Right renal pelvis (tissue), 4 donors: ENCODE data around the gene PPM1N. TPM values are rescaled to one million over a fixed set of nuclear protein-coding genes. Genes with fewer than 3 reads are reported as not detected.

Experiments
- DNase-seq, 4 donors: peaks; one replicate each; pipeline ENCODE4 v3.0.0-alpha.2; 2013; ENCODE audit warnings: low read depth in 4 of 4, low spot score in 3 of 4, missing footprints in 1 of 4
- polyA plus RNA-seq, 4 donors: library from polyadenylated mRNA; unstranded; fragments of 120-200 nt; gene quantifications; one replicate each; pipeline ENCODE4 v1.2.1, GENCODE V29; 2013; ENCODE audit not compliant: insufficient read length in 4 of 4

Gene PPM1N
- under 1 TPM in 3 of 4 donors, not detected in 1; 0.25 to 0.57 (median 0.25) TPM for polyA plus RNA-seq

DNA sequence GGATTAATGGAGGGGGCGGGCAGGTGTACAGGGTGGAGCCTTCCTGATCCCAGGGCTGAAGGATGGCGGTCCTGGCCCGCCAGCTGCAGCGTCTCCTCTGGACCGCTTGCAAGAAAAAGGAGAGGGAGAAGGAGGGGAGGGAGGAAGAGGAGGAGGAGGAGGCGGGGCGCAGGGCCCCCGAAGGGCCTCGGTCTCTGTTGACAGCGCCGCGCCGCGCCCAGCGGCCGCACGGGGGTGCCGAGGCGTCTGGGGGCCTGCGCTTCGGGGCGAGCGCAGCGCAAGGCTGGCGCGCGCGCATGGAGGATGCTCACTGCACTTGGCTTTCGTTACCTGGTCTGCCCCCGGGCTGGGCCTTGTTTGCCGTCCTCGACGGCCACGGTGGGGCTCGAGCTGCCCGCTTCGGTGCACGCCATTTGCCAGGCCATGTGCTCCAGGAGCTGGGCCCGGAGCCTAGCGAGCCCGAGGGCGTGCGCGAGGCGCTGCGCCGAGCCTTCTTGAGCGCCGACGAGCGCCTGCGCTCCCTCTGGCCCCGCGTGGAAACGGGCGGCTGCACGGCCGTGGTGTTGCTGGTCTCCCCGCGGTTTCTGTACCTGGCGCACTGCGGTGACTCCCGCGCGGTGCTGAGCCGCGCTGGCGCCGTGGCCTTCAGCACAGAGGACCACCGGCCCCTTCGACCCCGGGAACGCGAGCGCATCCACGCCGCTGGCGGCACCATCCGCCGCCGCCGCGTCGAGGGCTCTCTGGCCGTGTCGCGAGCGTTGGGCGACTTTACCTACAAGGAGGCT is at the start of gene PPM1N:
TSS of gene PPM1N (plus strand) at position 33 of the 785 bp plus-strand sequence. CDS start at position 63, 30 bp downstream.
- no peak for DNase-seq

GRCh38 chr19:45448887-45449299 is 49.4 kb upstream of the PPM1N start:
- no peak for DNase-seq

- no peak for DNase-seq
Measured at GRCh38 chr19:45450012-45450333, 48.3 kb upstream of the PPM1N start.

DNA sequence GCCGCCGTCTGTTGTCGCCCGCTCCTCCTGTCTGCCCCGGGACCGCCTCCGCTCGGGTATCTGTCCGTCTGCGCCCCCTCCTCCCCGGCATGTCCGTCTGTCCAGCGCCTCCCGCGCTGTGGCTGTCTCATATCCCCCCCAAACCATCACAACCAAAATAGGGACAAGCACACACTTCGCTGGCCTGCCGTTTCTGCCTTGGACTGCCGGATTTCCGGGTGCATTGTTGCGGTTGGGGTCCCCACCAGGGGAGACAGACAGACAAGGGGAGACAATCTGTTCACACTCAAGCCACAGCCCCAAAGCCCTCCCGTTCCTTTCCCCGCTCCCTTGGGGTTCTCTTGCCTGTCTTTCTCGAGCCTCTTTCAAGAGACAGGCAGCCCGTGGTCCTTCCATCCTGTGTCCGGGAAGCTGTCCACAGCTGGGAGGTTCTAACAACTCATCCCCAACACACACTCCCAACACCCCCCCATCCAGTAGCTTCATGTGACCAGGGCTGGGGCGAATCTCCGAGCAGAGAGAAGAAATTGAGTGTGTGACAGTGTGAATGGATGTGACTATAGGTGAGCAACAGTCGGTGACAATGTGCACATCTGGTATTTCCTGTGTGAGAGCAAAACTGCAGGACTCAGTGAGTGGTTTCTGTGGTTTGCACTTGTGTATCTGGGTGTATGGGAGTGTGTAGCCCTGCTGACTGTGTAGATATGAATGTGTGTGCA is 47.0 kb upstream of the PPM1N start:
- DNase-seq: no peak

DNA sequence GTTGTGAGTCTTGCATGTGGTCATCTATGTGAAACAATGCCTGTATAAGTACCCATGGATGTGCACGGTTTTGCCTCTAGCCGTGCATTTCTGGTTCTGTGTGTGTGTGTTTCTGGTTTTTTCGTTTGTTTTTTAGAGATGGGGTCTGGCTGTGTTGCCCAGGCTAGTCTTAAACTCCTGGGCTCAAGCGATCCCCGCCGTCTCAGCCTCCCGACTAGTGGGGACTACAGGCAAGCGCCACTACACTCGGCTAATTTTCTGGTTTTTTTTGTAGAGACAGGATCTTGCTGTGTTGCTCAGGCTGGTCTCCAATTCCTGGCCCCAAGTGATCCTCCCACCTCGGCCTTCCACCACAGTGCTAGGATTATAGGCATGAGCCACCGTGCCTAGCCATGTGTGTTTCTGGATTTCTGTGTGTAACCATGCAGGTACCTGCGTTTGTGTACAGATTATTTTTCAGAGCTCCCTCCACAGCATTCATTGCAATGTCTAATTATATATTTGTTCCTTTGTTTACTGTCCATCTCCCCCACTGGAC is 46.3 kb upstream of the PPM1N start:
- DNase-seq: no peak

DNA sequence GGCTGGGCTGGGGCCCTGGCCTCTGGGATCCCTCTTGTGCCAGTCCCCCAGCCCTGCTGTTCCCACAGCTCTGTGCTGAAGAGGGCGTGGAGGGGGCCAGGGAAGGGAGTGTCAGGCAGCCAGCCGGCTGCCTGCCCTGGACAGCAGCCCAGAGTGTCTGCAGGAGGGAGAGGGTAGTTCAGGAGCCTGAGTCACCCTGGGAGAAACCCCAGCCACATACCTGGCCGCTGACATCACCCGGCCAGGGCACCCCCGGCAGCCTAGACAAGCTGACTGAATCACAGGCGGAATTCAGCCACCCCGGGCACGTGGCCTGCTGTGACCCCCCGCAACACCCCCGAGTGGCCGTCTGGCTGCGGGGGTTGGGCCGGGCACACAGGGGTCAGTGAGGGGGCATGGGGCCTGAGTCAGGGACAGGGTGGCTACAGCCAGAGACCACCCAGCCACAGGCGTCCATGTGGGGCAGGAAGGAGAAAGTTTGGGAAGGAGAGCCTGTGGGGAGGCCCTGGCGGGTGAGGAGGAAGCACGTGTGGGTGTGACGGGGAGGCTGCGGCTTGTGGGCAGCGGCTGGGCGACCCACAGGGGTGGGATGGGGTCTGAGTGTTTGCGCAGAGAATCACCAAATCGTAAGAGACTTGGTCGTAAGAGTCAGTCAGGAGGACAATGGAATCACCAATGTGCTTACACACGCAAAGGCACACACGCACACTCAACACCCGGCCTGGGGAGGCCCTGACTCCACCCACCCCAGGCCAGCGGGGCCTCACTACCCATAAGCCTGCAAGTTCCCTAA is 42.3 kb upstream of the PPM1N start:
- no peak for DNase-seq

DNA sequence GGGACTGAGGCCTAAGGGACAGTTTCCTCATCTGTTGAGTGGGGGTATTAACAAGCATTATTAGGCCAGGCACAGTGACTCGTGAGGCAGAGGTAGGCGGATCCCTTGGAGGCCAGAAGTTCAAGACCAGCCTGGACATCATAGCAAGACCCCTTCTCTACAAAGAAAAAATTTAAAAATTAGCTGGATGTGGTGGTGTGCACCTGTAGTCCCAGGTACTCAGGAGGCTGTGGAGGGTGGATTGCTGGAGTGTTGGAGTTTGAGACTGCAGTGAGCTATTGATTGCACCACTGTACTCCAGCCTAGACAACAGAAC is 41.8 kb upstream of the PPM1N start:
- DNase-seq: no peak

DNA sequence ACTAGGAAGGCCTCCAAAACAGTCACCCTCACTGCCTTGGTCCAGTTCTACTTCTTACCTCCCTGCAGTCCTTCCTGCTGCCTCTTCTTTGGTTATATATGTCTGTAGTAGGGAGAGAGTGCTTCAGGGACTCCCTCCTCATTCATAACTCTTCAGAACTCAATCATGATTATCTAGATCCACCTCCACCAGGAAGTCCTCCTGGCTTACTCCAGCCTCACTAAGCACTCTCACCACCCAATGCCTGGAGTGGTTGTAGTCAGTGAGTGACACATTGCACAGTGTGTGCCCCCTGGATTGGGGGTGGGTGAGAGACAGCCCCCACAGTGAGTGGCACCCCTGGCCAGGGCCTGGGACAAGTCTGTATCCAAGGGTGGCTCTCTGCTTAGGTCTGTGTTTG is 40.5 kb upstream of the PPM1N start:
- no peak for DNase-seq

- no peak for DNase-seq
Measured at GRCh38 chr19:45460807-45461347, 37.4 kb upstream of the PPM1N start.

DNA sequence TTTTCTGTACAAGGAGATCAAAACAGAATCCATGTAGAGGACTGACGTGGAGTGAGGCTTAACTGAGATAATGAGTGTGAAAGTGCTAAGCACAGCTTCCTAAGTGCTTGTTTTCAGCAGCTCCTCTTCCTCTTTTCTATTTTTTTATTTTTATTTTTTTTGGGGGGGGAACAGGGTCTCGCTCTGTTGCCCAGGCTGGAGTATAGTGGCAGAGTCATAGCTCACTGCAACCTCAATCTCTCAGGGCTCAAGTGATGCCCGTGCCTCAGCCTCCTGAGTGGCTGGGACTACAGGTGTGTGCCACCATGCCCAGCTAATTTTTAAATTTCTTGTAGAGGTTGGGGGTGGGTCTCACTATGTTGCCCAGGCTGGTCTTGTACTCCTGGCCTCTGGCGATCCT is 36.1 kb upstream of the PPM1N start:
- DNase-seq: no peak

DNA sequence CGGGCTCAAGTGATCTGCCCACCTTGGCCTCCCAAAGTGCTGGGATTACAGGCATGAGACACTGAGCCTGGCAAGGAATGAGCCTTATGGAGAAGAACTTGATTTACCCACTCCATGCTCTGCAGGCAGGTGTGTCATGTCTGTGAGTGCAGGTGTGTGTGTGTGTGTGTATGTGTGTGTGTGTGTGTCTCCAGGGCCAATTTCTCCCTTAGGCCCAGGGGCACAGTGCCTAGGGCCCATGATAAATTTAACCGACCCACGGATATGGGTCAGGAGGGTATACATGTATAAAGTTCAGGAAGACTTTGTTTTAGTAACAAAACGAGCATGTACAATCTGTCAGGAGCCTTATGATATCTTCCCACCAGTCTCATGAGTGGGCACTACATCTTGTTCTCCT is 35.0 kb upstream of the PPM1N start:
- DNase-seq: no peak

- DNase-seq: no peak
Measured at GRCh38 chr19:45464274-45464673, 34.0 kb upstream of the PPM1N start.

- no peak for DNase-seq
Measured at GRCh38 chr19:45464852-45465441, 33.3 kb upstream of the PPM1N start.

DNA sequence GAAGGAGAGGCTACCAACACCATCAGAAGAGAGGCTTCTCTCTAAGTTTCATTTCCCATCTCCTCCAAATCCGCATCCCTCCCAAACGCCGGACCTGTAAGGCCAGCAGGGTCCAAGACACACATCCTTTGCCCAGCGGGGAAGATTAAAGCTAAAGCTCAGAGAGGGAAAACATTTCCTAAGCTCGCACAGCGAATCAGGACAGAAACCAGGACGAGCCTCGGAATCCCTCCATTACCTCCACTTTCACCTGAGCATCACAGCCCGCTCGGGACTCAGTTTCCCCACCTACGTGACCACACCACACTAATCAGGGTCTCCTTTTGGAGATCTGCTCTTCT is 31.2 kb upstream of the PPM1N start:
- no peak for DNase-seq

DNA sequence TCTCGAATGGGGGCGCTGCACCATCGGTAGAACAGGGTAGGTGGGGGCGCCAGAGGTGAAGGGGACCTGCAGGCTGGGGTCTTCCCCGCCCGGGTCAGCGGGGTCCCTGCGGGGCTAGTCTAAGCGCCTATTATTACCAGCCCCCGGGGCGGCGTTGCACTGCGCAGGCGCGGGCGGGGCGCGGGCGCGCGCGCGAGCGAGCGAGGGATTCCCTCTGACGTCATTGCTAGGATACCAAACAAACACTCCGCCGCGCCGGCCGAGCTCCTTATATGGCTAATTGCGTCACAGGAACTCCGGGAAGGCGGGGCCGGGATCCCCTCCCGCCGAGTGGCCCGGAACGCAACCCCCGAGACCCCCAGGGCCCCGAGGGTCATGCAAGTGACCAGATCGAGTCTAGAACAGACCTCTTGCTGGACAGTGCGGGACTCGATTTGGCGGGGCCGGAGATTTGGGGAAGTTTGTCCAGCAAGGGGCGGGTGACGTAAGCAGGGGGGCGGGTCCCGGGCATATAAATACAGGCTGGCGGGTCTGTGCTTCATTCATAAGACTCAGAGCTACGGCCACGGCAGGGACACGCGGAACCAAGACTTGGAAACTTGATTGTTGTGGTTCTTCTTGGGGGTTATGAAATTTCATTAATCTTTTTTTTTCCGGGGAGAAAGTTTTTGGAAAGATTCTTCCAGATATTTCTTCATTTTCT is 30.6 kb upstream of the PPM1N start, which contains the start of gene FOSB:
TSS of gene FOSB (plus strand) at position 541 of the 703 bp plus-strand sequence. CDS start 591 bp downstream, outside the sequence.
- peak in 3 of 4 donors; percentile 83 to 90 (median 85) for DNase-seq

- no peak for DNase-seq
Measured at GRCh38 chr19:45468159-45468651, 30.0 kb upstream of the PPM1N start.

GRCh38 chr19:45468803-45469131 is 29.5 kb upstream of the PPM1N start:
- no peak for DNase-seq

DNA sequence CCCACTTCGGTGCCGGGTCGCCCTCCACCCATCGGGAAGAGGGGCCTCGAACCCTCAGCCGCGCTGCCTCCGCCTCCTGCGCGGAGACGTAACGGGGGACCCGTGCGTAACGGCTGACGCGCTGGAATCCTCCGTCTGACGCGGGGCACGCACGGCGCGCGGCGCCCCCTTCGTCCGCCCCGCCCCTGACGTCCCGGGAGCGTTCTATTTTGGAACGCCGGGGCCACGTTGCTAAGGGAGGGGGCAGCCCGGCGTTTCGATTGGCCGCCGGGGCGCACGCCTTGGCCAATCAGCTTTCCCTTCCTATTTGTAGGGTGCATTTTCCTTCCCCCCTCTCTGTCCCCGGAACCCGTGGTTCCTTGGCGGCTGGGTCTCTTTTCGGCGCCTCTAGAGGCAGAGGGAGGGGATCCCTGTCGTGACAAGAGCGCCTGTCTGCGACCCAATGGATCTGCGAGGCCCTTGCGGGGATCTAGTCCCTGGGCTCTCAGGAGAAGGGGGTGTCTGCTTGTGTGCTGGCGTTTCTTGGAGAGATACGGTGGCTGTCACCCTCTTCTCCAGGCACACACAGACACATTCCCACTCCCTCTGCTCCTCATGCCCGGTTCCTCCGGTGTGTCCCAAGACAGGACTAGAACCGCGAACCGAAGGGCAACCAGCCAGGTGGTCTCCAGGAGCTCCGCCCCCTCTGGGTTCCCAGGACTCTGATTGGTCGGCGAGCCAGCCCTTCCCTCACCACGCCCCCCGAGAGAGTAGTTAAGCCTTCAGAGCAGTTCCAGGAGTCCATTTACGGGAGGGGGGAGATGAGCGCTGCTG is 28.9 kb upstream of the PPM1N start:
- peak in 2 of 4 donors; percentile 79 to 82 for DNase-seq
